Adipose tissue (tissue), 3 donors: Measurements from ENCODE around the gene SBK3. TPM values are rescaled to one million over a fixed set of nuclear protein-coding genes. Genes with fewer than 3 reads are reported as not detected.
"Not testable (repeated sequence)": the region's sequence is repeated elsewhere in the genome, so short reads cannot be mapped to it uniquely, and the experiment has no call there.

Experiments
- H3K27ac ChIP-seq: one replicate; pipeline ENCODE4 v1.5.1; 2013; ENCODE audit warnings: low read depth, low read length
- WGBS, 3 donors: extraction: QIAGEN DNeasy Blood & Tissue Kit; methylation state at CpG; one replicate each; pipeline ENCODE4 v1.1.7; 2013; 5-methylcytosine and 5-hydroxymethylcytosine counted together
- polyA plus RNA-seq, 3 donors: library from polyadenylated mRNA; stranded (reverse); fragments of 200-250 nt; gene quantifications; one replicate each; pipeline ENCODE4 v1.2.3, GENCODE V29; 2013
- donor health status: healthy with polysubstance abuse.
- donor health status: Bipolar disorder and iron deficiency.
- donor health status: healthy.

The SBK3 gene
- polyA plus RNA-seq, 3 donors, result 0.29 to 1.6 (median 1.2) TPM

GRCh38 chr19:55546822-55547614 is 1.7 kb upstream of the SBK3 start:
- WGBS, 3 donors, result 12 to 61% (median 18%) methylated on average over 17 of the region's 17 CpGs
- H3K27ac ChIP-seq, result no peak overlapping the region

GRCh38 chr19:55546011-55546410 is 668 bp upstream of the SBK3 start:
- no peak overlapping the region for H3K27ac ChIP-seq
- WGBS, 3 donors, result 55 to 59% (median 58%) methylated on average over 11 of the region's 11 CpGs

- H3K27ac ChIP-seq, result no peak overlapping the region
- WGBS, 3 donors, result 61 to 77% (median 68%) methylated on average over 20 to 23 of the region's 23 CpGs
These were observed 435 bp downstream of the SBK3 start for GRCh38 chr19:55544776-55545439.

- WGBS, 3 donors, result 75 to 90% (median 85%) methylated on average over 14 to 15 of the region's 15 CpGs
- H3K27ac ChIP-seq, result no peak overlapping the region
These were observed 1.3 kb downstream of the SBK3 start for GRCh38 chr19:55544014-55544413.

GRCh38 chr19:55543567-55543966 is 1.8 kb downstream of the SBK3 start:
- H3K27ac ChIP-seq, result no peak overlapping the region
- 63 to 83% (median 83%) methylated on average over 5 of the region's 5 CpGs for WGBS, 3 donors

GRCh38 chr19:55542292-55542855 is 3.0 kb downstream of the SBK3 start:
- 74 to 93% (median 89%) methylated on average over 7 of the region's 7 CpGs for WGBS, 3 donors
- H3K27ac ChIP-seq, result no peak overlapping the region

GRCh38 chr19:55541091-55541490 is 4.3 kb downstream of the SBK3 start:
- 73 to 82% (median 82%) methylated on average over 19 of the region's 19 CpGs for WGBS, 3 donors
- no peak overlapping the region for H3K27ac ChIP-seq

GRCh38 chr19:55540619-55541018 is 4.7 kb downstream of the SBK3 start:
- 42 to 72% (median 55%) methylated on average over 9 to 10 of the region's 10 CpGs for WGBS, 3 donors
- no peak overlapping the region for H3K27ac ChIP-seq

- H3K27ac ChIP-seq, result no peak overlapping the region
These were observed 6.0 kb downstream of the SBK3 start for GRCh38 chr19:55539090-55539984.

GRCh38 chr19:55538132-55538531 is 7.2 kb downstream of the SBK3 start:
- 87 to 98% (median 92%) methylated on average over 5 of the region's 5 CpGs for WGBS, 3 donors
- no peak overlapping the region for H3K27ac ChIP-seq

More at GRCh38 chr19:55539090-55539984, 6.0 kb downstream of the SBK3 start:
- WGBS, 3 donors, result 81 to 84% (median 82%) methylated on average over 32 to 33 of the region's 33 CpGs

- H3K27ac ChIP-seq, result no peak overlapping the region
- WGBS, 3 donors, result 67 to 70% (median 69%) methylated on average over 5 of the region's 5 CpGs
These were observed 7.6 kb downstream of the SBK3 start for GRCh38 chr19:55537741-55538111.

- H3K27ac ChIP-seq, result no peak within 1 kb of the TSS
- WGBS, 3 donors, result 28 to 45% (median 29%) methylated on average over 12 to 14 of the region's 14 CpGs
These were observed 8.2 kb downstream of the SBK3 start, which contains the start of gene SBK2 for GRCh38 chr19:55536951-55537740. Gene SBK2, minus strand, starts transcription at chr19:55537133. Its CDS starts 839 bp downstream, at chr19:55536294.

GRCh38 chr19:55536366-55536765 is 9.0 kb downstream of the SBK3 start:
- WGBS, 3 donors, result 76 to 95% (median 93%) methylated on average over 11 of the region's 11 CpGs
- H3K27ac ChIP-seq, result no peak overlapping the region

- WGBS, 3 donors, result 82 to 93% (median 92%) methylated on average over 22 of the region's 22 CpGs
- no peak overlapping the region for H3K27ac ChIP-seq
These were observed 9.4 kb downstream of the SBK3 start for GRCh38 chr19:55535965-55536350.

- WGBS, 3 donors, result 69 to 83% (median 80%) methylated on average over 12 of the region's 12 CpGs
These were observed 10.0 kb downstream of the SBK3 start for GRCh38 chr19:55535173-55535964.

GRCh38 chr19:55534280-55534679 is 11.1 kb downstream of the SBK3 start:
- H3K27ac ChIP-seq, result not testable (repeated sequence)
- WGBS, 3 donors, result 83 to 88% (median 85%) methylated on average over 7 of the region's 7 CpGs

More at GRCh38 chr19:55535173-55535964, 10.0 kb downstream of the SBK3 start:
- H3K27ac ChIP-seq, result no peak overlapping the region

GRCh38 chr19:55530996-55531395 is 14.3 kb downstream of the SBK3 start:
- H3K27ac ChIP-seq, result no peak overlapping the region
- WGBS, 3 donors, result 89 to 92% (median 91%) methylated on average over 25 to 26 of the region's 26 CpGs
